RCC 7860 (cell line): ENCODE data around the gene ANXA4.
"Not testable (repeated sequence)": the region's sequence is repeated elsewhere in the genome, so short reads cannot be mapped to it uniquely, and the experiment has no call there.

Experiments
- DNase-seq: peaks from one replicate; pipeline ENCODE4 v3.0.0-alpha.2; 2015; ENCODE audit warnings: low spot score
- FAIRE-seq: peaks from 2 replicates; lab custom pipeline; 2012; peaks lifted over from hg19 to GRCh38; lab: Jason Lieb, UNC

Gene ANXA4

DNA sequence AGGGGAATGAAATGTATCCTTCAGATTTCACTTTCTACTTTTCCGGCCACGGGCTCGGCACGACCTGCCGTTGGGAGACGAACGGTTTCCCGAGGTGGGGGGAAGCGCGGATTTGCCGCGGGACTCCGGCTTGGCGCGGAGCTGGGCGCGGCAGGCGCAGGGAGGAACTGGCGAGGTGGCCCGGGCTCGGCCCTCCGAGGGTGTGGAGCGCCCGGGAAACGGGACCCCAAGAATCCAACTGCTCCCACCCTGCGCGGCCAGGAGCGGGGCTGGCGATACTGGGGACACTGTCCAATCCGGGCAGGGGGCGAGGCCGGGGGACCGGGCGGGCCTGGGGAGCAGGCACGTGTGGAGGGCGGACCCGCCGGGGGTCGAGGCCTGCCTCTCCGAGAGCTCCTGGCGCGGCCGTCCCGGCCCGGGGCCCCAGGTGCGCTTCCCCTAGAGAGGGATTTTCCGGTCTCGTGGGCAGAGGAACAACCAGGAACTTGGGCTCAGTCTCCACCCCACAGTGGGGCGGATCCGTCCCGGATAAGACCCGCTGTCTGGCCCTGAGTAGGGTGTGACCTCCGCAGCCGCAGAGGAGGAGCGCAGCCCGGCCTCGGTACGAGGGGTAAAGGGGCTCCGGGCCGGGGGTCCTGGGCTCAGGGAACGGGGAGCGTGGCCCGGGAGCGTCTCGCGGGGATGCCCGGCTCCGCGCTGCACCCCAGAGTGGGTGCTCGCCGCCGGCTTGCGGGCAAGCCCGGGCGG is at the start of gene ANXA4:
Gene ANXA4 (plus strand): TSS at position 560 of the 747 bp plus-strand sequence. CDS start 39,432 bp downstream, outside the sequence.
- peak; percentile 79 for DNase-seq
- FAIRE-seq, result no peak

DNA sequence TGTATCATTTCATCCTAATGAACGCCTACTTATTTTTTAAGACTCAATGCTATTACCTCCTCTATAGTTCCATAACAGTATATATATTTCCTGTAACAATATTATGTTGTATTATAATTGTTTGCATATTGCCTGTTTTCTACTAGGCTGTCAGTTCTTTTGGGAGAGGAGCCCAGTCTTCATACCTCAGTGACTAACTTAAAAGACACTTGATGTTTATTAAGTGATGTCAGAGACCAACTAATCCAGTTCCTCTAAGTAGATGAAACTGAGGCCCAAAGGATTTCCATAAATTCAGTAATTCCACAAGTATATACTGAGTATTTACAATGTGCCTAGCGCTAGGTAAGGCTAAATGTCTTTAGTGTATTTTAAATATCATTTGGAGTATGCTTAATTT is 49.5 kb upstream of the ANXA4 start:
- FAIRE-seq (peak; percentile 30), DNase-seq (no peak)

GRCh38 chr2:69693059-69693774 is 48.7 kb upstream of the ANXA4 start:
- no peak for FAIRE-seq
- DNase-seq, result no peak

DNA sequence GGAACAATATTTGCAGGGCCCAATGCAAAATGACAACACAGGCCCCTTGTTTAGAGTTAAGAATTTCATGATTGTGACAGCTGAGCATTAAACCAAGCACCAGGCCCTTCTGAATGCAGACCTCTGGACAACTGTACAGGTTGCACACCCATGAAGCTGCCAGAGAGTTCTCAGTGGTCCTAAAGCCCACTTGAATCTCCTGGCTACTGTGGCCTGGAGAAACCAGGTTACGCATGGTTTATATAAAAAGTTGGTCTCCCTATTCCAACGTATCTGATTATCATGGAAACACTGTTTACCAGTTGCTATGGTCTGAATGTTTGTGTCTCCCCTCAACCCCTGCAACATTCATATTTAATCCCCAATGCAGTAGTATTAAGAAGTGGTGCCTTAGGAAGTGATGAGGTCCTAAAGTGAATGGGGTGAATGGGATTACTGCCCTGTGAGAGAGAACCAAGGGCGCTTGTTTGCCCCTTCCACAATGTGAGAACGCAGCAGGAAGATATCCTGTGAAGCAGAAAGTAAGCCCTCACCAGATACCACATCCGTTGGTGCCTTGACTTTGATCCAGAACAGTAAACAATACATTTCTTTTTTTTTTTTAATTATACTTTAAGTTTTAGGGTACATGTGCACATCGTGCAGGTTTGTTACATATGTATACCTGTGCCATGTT is 48.0 kb upstream of the ANXA4 start:
- FAIRE-seq, result no peak
- no peak for DNase-seq

DNA sequence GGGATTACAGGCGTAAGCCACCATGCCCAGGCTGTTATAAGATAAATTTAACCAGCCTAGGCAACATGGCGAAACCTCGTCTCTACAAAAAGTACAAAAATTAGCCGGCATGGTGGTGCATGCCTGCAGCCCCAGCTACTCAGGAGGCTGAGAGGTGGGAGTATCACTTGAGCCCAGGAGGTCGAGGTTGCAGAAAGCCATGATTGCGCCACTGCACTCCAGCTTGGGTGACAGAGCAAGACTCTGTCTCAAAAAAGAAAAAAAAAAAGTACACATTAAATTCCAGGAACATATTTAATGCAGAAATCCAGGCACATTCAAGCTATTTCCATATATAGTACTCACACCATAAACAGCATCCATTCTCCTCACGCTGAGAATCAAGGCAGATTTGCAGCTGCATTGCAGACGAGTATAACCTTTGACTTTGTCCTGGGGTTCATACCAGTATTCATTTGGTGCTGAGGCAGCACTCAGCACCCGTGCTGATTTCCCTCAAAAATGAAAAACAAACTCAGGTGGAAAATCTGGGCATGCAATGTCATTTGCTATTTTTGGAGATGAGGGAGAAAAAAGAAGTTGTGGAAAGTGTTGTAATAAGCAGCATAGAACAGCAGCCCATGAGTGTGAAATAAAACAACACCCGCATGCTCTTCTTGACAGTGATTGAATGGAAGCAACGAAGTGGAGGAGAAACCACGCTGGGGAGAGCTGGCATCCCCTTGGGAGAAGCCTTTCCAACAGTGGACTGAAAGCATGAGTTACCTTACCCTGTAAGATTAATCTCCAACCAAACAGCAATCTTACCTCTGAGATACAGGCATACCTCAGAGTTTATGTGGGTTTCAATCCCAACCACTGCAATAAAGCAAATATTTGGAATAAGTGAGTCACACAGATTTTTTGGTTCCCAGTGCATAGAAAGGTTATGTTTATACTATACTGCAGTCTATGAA is 46.8 kb upstream of the ANXA4 start:
- DNase-seq, result peak; percentile 93

GRCh38 chr2:69695850-69696216 is 46.1 kb upstream of the ANXA4 start:
- FAIRE-seq, result no peak
- DNase-seq, result no peak

More for the DNA sequence above, 46.8 kb upstream of the ANXA4 start:
- peak; percentile 99 for FAIRE-seq

DNA sequence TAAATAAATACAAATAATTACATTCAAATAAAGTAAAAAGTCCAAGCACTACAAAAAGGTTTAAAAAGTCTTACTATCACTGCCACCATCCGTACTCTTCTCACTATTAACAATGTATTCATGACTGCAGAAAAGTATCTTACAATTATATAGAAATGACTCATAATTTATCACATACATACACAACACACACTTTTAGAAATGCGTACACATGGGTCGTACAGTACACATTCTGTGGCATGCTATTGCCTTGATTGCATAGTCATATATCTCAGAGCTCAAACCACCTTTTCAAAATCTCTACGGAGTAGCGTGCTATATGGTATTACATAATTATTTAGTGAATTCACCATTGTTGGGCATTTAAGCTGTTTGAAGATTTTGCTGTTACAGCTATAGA is 41.6 kb upstream of the ANXA4 start:
- FAIRE-seq (no peak), DNase-seq (no peak)

DNA sequence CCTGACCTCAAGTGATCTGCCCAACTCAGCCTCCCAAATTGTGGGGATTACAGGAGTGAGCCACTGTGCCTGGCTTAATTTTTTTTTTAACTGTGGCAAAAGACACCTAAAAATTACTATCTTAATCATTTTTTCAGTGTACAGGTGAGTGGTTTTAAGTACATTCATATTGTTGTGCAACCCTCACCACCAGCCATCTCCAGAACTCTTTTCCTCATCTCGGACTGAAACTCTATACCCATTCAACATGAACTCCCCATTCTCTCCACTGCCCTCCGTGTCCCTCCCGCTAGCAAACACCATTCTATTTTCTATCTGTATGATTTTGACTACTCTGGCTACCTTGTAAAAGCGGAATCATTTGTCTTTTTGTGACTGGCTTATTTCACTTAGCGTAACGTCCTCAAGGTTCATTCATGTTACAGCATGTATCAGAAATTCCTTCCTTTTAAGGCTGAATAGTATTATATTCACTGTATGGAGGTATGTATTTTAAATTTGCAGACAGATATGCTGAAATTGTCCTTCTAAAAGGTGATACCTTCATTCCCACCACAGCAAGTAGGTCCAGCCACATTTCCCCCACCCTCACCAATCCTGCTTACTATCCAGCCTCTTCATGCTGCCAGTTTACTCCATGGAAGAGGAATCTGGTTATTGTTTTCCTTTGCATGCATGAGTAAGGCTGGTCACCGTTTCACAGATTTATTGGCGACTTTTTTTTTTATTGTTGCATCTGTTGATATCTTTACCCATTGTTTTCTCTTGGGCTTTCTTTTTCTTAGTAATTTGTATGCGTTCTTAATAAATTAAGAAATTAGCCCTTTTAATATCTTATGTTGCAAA is 40.6 kb upstream of the ANXA4 start:
- FAIRE-seq (no peak), DNase-seq (no peak)

- no peak for DNase-seq
- FAIRE-seq, result no peak
Observed at GRCh38 chr2:69703189-69703588, 38.7 kb upstream of the ANXA4 start.

- FAIRE-seq, result no peak
- no peak for DNase-seq
Observed at GRCh38 chr2:69704446-69704845, 37.5 kb upstream of the ANXA4 start.

- FAIRE-seq, result no peak
Observed at GRCh38 chr2:69709290-69709689, 32.6 kb upstream of the ANXA4 start.

GRCh38 chr2:69711971-69712370 is 30.0 kb upstream of the ANXA4 start:
- FAIRE-seq (no peak), DNase-seq (no peak)

More at GRCh38 chr2:69709290-69709689, 32.6 kb upstream of the ANXA4 start:
- DNase-seq, result no peak

GRCh38 chr2:69714024-69714423 is 27.9 kb upstream of the ANXA4 start:
- no peak for FAIRE-seq

DNA sequence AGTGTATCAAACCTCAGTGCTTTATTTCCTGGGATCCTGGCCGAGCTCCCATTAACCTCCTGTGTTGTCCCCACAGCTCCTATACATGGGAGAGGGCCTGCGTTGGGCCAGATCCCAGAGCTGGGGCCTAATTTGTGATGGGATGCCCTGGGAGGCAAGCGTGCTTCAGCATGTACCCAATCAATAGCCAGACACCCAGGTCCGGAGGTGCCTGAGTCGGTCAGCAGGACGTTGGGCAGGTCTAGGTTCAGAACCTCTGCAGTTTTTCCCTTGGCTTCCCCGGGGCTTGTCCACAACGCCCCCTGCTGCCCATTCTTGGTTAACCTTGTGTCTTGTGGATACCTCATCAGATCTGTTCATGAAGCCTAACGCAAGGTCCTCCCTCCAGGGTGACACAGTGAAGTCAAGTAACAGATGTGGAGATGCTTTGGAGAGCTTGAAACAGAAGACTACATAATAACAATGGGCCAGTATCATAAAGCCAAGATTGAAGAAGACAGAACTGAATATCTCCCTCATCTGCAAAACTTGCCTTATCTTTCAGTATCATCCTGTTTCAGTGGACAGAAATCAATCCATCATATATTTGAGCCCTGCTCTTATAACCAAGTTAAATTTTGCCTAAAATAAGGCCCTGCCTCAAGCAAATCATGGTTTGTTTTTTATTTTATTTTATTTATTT is 27.3 kb upstream of the ANXA4 start:
- FAIRE-seq, result not testable (repeated sequence)
- DNase-seq, result peak; percentile 61

More at GRCh38 chr2:69714024-69714423, 27.9 kb upstream of the ANXA4 start:
- DNase-seq, result no peak

DNA sequence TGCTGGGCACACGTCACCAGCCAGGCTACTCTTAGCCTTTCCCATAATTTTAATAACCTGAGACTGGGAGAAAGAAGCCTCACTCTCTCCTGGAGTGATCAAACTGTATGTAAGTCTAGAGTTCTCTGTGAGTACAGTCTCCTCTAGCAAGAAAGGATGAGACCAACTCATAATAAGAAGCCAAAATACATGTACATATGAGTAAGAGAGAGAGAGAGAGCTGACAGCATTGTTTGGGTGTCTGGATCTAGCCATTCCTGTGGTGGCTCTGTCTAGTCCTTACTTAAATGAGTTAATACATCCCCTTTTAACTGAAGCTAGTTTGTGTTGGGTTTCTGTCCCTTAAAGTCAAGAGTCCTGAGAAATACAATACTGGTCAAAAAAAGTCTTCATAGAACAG is 26.0 kb upstream of the ANXA4 start:
- FAIRE-seq (no peak), DNase-seq (no peak)

GRCh38 chr2:69716555-69717120 is 25.3 kb upstream of the ANXA4 start:
- DNase-seq, result no peak
- FAIRE-seq, result no peak

DNA sequence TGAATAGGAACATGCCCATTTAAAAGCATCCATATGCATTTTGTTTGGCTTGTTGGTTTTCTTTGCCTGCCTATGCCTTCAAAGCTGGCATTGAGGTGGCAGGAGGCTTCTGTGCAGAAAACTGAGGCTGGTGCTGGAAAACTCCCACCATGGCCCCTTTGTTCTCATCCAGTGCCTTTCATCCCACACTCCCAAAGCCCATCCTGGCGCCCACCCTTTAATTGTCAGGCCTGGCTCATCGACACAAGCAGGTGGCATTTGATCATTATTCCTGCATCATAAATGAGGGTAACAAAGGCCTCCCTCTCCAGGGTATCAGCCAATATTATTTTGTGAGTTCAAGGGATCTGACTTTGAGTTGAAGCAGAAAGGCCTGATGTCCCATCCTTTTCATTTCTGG is 24.7 kb upstream of the ANXA4 start:
- DNase-seq, result no peak
- no peak for FAIRE-seq

GRCh38 chr2:69717861-69718273 is 24.1 kb upstream of the ANXA4 start:
- FAIRE-seq (no peak), DNase-seq (no peak)
